RCC 7860 (cell line): ENCODE results near the gene PGLYRP2.
"Not testable (repeated sequence)": the region's sequence is repeated elsewhere in the genome, so short reads cannot be mapped to it uniquely, and the experiment has no call there.

ENCODE experiments used
- DNase-seq: peaks from one replicate; pipeline ENCODE4 v3.0.0-alpha.2; 2015; ENCODE audit warnings: low spot score
- FAIRE-seq: peaks from 2 replicates; lab custom pipeline; 2012; peaks lifted over from hg19 to GRCh38; lab: Jason Lieb, UNC

Gene PGLYRP2

DNA sequence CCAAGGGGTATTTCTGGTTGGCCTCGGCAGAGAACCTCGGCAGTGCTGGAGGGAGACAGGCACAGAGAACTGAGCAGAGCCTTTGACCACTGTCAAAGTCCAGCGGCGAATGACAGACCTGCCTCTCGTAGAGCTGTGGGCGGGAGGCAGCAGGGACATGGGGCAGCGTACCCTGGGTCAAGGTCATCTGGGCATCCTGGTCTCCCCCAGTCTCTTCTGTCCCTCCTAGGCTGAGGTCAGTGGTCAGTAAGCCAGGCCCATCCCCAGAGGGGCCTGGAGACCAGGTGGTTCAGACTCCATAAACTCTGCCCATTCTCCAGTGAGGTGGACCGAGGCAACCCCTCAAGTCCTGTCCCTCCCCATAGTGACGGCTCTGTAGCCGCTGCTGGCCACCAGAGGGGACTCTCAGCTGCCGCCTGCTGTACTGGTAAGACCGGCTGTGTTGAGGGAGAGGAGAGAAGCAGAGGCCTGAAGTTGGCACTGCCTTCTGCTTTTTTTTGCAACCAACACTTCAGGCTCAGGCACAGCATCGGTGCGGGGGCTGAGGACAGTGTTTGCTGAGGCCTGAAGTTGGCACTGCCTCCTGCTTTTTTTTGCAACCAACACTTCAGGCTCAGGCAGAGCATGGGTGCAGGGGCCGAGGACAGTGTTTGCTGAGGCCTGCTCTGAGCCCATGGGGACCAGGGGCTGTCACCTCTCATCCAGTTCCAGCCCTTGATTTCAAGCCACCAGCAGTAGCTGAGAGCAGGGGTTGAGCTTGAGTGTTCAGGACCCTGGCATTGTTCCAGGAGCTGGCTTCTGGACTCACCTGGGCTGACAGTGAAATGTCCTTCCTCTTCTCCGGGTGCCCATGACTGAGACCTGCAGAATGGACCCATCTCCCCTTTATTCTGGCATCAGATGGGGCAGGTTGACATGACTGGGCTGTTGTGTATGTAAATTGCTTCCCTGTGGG, at the start of gene PGLYRP2:
Gene PGLYRP2, minus strand, starts transcription at position 111 of the 955 bp plus-strand sequence. CDS start 130 bp downstream, outside the sequence.
- no peak for DNase-seq
- no peak for FAIRE-seq

- DNase-seq (no peak), FAIRE-seq (no peak)
These were observed 48.4 kb upstream of the PGLYRP2 start for GRCh38 chr19:15527705-15528104.

DNA sequence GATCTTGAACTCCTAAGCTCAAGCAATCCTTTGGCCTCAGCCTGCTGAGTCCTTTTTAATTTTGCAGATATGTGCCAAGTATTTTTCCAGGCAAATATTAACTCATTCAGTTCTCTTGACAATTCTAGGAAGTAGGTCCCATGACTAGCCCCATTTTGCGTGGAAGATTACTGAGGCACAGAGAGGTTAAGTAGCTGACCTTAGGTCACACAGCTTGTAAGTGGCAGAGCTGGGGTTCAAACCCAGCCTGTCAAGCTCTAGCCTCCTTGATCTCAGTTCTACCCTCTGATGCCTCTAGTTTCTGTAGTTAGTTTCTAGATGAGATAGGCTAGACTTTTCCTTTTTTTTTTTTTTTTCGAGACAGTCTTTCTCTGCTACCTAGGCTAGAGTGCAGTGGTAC, 47.1 kb upstream of the PGLYRP2 start:
- FAIRE-seq: no peak
- no peak for DNase-seq

DNA sequence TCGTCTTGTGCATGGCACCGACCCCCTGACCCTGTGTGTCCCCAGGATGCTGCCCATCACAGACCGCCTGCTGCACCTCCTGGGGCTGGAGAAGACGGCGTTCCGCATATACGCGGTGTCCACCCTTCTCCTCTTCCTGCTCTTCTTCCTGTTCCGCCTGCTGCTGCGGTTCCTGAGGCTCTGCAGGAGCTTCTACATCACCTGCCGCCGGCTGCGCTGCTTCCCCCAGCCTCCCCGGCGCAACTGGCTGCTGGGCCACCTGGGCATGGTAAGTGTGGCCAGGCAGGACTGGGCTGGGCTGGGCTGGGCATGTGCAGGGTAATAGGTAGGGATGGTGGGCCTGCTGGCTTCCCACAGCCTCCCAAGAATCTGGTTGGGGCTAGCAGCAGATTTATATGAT, 46.0 kb upstream of the PGLYRP2 start:
- FAIRE-seq (no peak), DNase-seq (no peak)

DNA sequence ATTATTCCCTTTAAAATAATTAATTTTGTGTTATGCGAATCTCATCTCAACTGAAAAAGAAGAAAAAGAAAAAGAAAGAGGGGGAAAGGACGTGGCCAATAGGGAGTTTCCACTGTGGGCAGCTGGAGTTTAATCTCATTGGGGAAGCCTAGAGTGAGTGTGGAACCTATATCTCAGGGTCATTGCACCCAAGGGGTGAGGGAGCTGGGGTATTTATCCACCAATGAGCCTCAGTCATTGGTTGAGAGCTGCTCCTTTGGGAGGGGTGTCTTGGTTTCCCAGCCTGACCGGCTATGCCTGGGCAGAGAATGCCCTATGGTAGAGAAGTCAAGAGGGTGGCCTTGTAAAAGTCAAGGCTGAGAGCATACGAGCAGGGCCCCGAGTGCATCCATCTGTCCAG, 45.5 kb upstream of the PGLYRP2 start:
- FAIRE-seq (no peak), DNase-seq (no peak)

DNA sequence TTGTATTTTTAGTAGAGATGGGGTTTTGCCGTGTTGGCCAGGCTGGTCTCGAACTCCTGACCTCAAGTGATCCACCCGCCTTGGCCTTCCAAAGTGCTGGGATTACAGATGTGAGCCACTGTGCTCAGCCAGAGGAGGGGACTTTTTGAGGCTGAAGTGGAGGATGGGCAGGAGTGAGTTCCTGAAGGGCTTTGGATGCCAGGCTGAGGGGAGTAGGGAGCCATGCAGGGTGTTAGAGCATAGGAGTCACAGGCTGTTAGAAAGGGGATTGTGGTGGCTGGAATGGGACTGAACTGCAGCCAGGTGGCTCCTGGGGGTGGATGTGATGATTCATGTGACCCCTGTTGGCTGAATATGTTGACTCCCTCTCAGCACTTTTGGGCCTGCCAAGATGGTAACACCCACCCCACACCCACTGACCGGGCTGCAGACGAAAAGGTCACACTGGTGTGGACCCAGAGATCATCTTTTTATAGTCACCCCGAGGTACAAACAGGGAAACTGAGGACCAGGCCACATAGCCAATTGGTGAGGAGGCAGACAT, 40.2 kb upstream of the PGLYRP2 start:
- no peak for FAIRE-seq
- DNase-seq: no peak

DNA sequence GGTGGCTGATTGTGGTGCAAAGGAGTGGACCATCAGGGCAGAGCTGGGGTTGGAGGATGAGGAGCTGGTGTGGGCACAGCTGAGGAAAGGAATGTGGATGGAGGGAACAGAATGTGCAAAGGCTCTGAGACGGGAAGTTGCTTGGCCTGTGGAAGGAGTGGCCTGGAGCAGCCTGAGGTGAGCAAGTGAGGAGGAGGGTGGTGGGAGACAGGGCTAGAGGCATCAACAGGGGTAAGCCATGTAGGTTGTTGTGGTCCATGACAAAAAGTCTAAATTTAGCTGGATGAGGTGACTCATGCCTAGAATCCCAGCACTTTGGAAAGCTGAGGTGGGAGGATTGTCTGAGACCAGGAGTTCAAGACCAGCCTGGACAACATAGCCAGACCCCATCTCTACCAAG, 38.5 kb upstream of the PGLYRP2 start:
- DNase-seq: no peak
- no peak for FAIRE-seq

GRCh38 chr19:15516363-15516762, 37.1 kb upstream of the PGLYRP2 start:
- no peak for FAIRE-seq

GRCh38 chr19:15515227-15515625, 35.9 kb upstream of the PGLYRP2 start:
- FAIRE-seq, DNase-seq: not testable (repeated sequence)

More at GRCh38 chr19:15516363-15516762, 37.1 kb upstream of the PGLYRP2 start:
- no peak for DNase-seq

- DNase-seq (no peak), FAIRE-seq (no peak)
These were observed 32.5 kb upstream of the PGLYRP2 start for GRCh38 chr19:15511671-15512424.

- no peak for FAIRE-seq
These were observed 28.9 kb upstream of the PGLYRP2 start, which contains the start of gene CYP4F22 for GRCh38 chr19:15508035-15508710. TSS of gene CYP4F22 (plus strand) at chr19:15508525. CDS start at chr19:15525337, 16,812 bp downstream.

GRCh38 chr19:15507068-15508034, 28.1 kb upstream of the PGLYRP2 start:
- no peak for FAIRE-seq
- DNase-seq: no peak

More at GRCh38 chr19:15508035-15508710, 28.9 kb upstream of the PGLYRP2 start, which contains the start of gene CYP4F22:
- DNase-seq: no peak

GRCh38 chr19:15506074-15506571, 26.8 kb upstream of the PGLYRP2 start:
- FAIRE-seq (no peak), DNase-seq (no peak)

DNA sequence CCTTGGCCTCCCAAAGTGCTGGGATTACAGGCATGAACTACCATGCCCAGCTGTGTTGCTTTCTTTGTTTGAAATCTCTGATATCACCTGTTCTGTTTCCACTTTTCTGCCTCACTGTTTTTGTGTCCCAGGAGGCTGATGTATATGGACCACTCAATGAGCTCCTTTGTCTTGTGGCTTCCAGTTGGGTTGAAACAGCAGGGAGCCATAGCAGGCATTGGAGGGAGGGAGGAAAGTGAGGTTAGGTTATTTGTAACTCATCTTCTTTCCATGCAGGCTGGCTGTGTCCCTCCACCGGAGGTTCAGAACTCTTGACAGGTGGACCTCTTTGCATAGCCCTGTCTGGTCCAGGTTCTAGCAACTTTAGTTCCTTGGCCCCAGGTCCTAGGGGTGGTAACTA, 23.0 kb upstream of the PGLYRP2 start:
- no peak for DNase-seq
- no peak for FAIRE-seq

DNA sequence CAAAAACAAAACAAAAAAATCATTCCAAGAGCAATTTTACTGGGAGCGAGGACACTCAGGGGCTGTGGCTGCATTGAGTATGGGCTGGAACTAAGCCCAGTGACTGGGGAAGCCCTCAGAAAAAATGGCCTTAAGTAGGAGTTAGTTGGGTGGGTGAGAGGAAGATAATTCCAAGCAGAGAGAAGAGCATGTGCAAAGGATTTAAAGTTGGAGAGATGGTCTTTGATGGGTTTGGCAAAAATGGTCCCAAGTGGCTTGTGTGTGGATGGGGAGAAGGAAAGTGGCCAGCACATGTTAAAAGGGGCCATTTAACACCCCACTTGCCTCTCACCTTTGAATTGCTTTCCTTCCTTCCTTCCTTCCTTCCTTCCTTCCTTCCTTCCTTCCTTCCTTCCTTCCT, 22.3 kb upstream of the PGLYRP2 start:
- DNase-seq (no peak), FAIRE-seq (no peak)

DNA sequence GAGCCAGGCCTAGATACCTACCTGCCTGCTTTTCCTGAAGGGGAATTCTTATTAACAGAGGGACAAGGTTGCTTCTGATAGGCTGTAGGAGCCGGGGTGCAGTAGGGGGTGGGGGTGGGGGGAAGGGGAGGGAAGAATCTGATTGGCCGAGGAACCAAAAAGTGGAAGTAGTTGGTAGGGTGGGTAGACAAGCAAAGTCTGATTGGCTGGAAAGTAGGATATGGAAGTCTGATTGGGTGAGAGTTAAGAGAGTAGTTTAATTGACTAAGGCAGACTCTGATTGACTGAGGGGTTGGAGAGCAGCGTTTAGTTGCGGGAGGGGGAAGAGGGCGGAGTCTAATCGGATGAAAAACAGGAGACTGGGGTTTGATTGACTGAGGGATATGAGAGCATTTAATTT, 19.6 kb upstream of the PGLYRP2 start:
- FAIRE-seq (no peak), DNase-seq (no peak)

GRCh38 chr19:15498156-15498858, 19.0 kb upstream of the PGLYRP2 start:
- DNase-seq: no peak
- FAIRE-seq: no peak

- DNase-seq: no peak
- no peak for FAIRE-seq
These were observed 15.8 kb upstream of the PGLYRP2 start for GRCh38 chr19:15495151-15495550.
